A673 (cell line): ENCODE data around the gene IL1RAP. TPM values are rescaled to one million over a fixed set of nuclear protein-coding genes. Genes with fewer than 3 reads are reported as not detected.
A peak's percentile ranks its signal among the peaks of the same experiment; 100 is the strongest.

Experiments used
- BruUV-seq: library from RNA; stranded (reverse); fragments of 400-500 nt; replicated peaks from 2 replicates; lab custom pipeline; 2021; lab: Mats Ljungman, UMichigan
- CTCF ChIA-PET: fragments of 300-600 bp; sonication (Branson Sonifier 250); formaldehyde crosslinking; loops from one replicate; lab custom pipeline; 2022; ENCODE audit warnings: antibody characterized with exemption; lab: Charles Lee
- POLR2A ChIA-PET: fragments of 300-600 bp; sonication (Branson Sonifier 250); formaldehyde crosslinking; loops from one replicate; lab custom pipeline; 2022; ENCODE audit warnings: antibody characterized with exemption; ENCODE audit not compliant: low non-redundant PET; lab: Charles Lee
- DNase-seq: peaks from one replicate; pipeline ENCODE4 v3.0.0-alpha.2; 2015; ENCODE audit warnings: low spot score
- H3K27ac ChIP-seq: fragments of 200-600 bp; sonication (generic); 2 replicates; pipeline ENCODE4 v1.5.1; 2016; ENCODE audit warnings: mixed run types, low read depth, mild to moderate bottlenecking, mixed read lengths, antibody characterized with exemption, low read length; ENCODE audit not compliant: poor library complexity, severe bottlenecking
- H3K27me3 ChIP-seq: fragments of 200-600 bp; sonication (generic); replicated peaks from 2 replicates; pipeline ENCODE4 v1.6.1; 2017; ENCODE audit warnings: mixed run types, low read depth, mild to moderate bottlenecking, mixed read lengths, antibody characterized with exemption, low read length; ENCODE audit not compliant: insufficient read depth, poor library complexity
- H3K36me3 ChIP-seq: fragments of 200-600 bp; sonication (generic); 2 replicates; pipeline ENCODE4 v1.6.1; 2016; ENCODE audit warnings: mixed run types, mild to moderate bottlenecking, mixed read lengths, antibody characterized with exemption, low read length; ENCODE audit not compliant: insufficient read depth, poor library complexity, severe bottlenecking
- H3K4me1 ChIP-seq: fragments of 200-600 bp; sonication (generic); 2 replicates; pipeline ENCODE4 v1.6.1; 2017; ENCODE audit warnings: mixed run types, mild to moderate bottlenecking, mixed read lengths, antibody characterized with exemption, low read length; ENCODE audit not compliant: insufficient read depth, poor library complexity, severe bottlenecking
- H3K4me3 ChIP-seq: fragments of 200-600 bp; sonication (generic); 2 replicates; pipeline ENCODE4 v1.5.1; 2016; ENCODE audit warnings: low read depth, mixed run types, mild to moderate bottlenecking, mixed read lengths, low read length; ENCODE audit not compliant: poor library complexity, severe bottlenecking
- H3K9me3 ChIP-seq: fragments of 200-600 bp; sonication (generic); 2 replicates; pipeline ENCODE4 v1.6.1; 2016; ENCODE audit warnings: mixed run types, low read depth, mild to moderate bottlenecking, mixed read lengths, antibody characterized with exemption, low read length; ENCODE audit not compliant: poor library complexity, severe bottlenecking
- CTCF ChIP-seq: fragments of 300-800, 200-600 bp; sonication (generic); conservative IDR thresholded peaks from 2 replicates; pipeline ENCODE4 v1.5.1; 2017; ENCODE audit warnings: low read depth, mild to moderate bottlenecking, antibody characterized with exemption, low read length, moderate library complexity, mixed read lengths
- EZH2 ChIP-seq: fragments of 200-600 bp; sonication (generic); IDR thresholded peaks from 2 replicates; pipeline ENCODE4 v1.6.1; 2017; ENCODE audit warnings: borderline replicate concordance, low read depth, mild to moderate bottlenecking, mixed read lengths, antibody characterized with exemption, low read length; ENCODE audit not compliant: poor library complexity, severe bottlenecking
- intact Hi-C: fragments of 100-400 bp; cut with micrococcal nuclease; formaldehyde crosslinking; loops from one replicate; pipeline ENCODE4 v1.10.0; 2022; ENCODE audit not compliant: unreplicated experiment
- total RNA-seq: library from RNA; stranded (reverse); gene quantifications from 2 replicates; pipeline ENCODE4 v1.2.3, GENCODE V29; 2021

The IL1RAP gene
- total RNA-seq, 1 experiment from 2014 or later, result 207 TPM

- H3K36me3 ChIP-seq, result peaks cover 58% of the 10 kb centered on the region
- H3K27me3 ChIP-seq, result no peaks in the 10 kb centered on the region
- no peaks in the 10 kb centered on the region for H3K9me3 ChIP-seq
- DNase-seq, result no peak
- peak overlapping the region; percentile 5 for H3K27ac ChIP-seq
- POLR2A ChIA-PET, result interaction anchor here (0.5 kb wide), 1 partner anchor 656 kb away, joined by 3 read pairs; no protein-coding TSS in a partner anchor
- H3K4me1 ChIP-seq, result peaks cover 41% of the 10 kb centered on the region
- TF ChIP-seq EZH2 (no peak), CTCF (no peak)
- H3K4me3 ChIP-seq, result no peak overlapping the region
- no TSS peak for BruUV-seq
- intact Hi-C loops, result no loop called here
- CTCF ChIA-PET, result no interaction called here
Observed at GRCh38 chr3:190620886-190621608, 107.2 kb downstream of the IL1RAP start.

- Histone ChIP-seq H3K27me3 (no peaks in the 10 kb centered on the region), H3K4me1 (peaks cover 34% of the 10 kb centered on the region), H3K36me3 (peaks cover 60% of the 10 kb centered on the region), H3K9me3 (no peaks in the 10 kb centered on the region), H3K4me3 (no peak overlapping the region), H3K27ac (no peak overlapping the region)
- ChIA-PET CTCF (no interaction called here), POLR2A (no interaction called here)
- DNase-seq, result no peak
- intact Hi-C loops, result no loop called here
- TF ChIP-seq EZH2, result no peak
- TF ChIP-seq CTCF, result no peak
- BruUV-seq, result no TSS peak
Observed at GRCh38 chr3:190621927-190622326, 108.0 kb downstream of the IL1RAP start.

GRCh38 chr3:190624282-190624681 lies 110.4 kb downstream of the IL1RAP start:
- H3K4me3 ChIP-seq, result no peak overlapping the region
- intact Hi-C loops, result no loop called here
- POLR2A ChIA-PET, result no interaction called here
- TF ChIP-seq EZH2 (no peak), CTCF (no peak)
- BruUV-seq, result no TSS peak
- H3K27ac ChIP-seq, result no peak overlapping the region
- CTCF ChIA-PET, result no interaction called here
- peaks cover 79% of the 10 kb centered on the region for H3K36me3 ChIP-seq
- peaks cover 18% of the 10 kb centered on the region for H3K4me1 ChIP-seq
- H3K9me3 ChIP-seq, result no peaks in the 10 kb centered on the region
- no peak for DNase-seq
- no peaks in the 10 kb centered on the region for H3K27me3 ChIP-seq
